HCT116 (cell line): ENCODE measurements around the gene CD22. TPM values are rescaled to one million over a fixed set of nuclear protein-coding genes. Genes with fewer than 3 reads are reported as not detected.

Experiments used
- ATAC-seq: fragments of 200-7000 bp; cut with Tn5 transposase; 2 replicates; pipeline ENCODE4 v1.9.1; 2020; ENCODE audit warnings: mild to moderate bottlenecking, moderate library complexity
- BruUV-seq: library from RNA; stranded (reverse); fragments of 400-500 nt; replicated peaks from 2 replicates; lab custom pipeline; 2021; lab: Mats Ljungman, UMichigan
- CTCF ChIA-PET: fragments of 300-600 bp; sonication (Branson Sonifier 250); formaldehyde crosslinking; loops from one replicate; lab custom pipeline; 2021; ENCODE audit warnings: antibody characterized with exemption; lab: Charles Lee
- POLR2A ChIA-PET: fragments of 300-600, 350-600 bp; sonication (Branson Sonifier 250); formaldehyde crosslinking; loops from one replicate; lab custom pipeline; 2021; ENCODE audit warnings: antibody characterized with exemption; lab: Charles Lee
- RAD21 ChIA-PET, 2 experiments: fragments of 300-600 bp; sonication (Branson Sonifier 250); formaldehyde crosslinking; loops; one replicate each; lab custom pipeline; 2023; ENCODE audit warnings: low total read pairs in 2 of 2; ENCODE audit not compliant: uncharacterized antibody in 2 of 2, unreplicated experiment in 2 of 2, low non-redundant PET in 1 of 2; lab: Charles Lee
- DNase-seq: peaks from one replicate; pipeline ENCODE4 v3.0.0-alpha.2; 2010; ENCODE audit warnings: low read depth, low spot score
- H2AFZ ChIP-seq: fragments of 200-600 bp; shearing (Covaris generic), sonication (generic); 2 replicates; pipeline ENCODE4 v1.6.1; 2017; ENCODE audit warnings: low read depth, mixed run types, mixed read lengths, antibody characterized with exemption, low read length; ENCODE audit not compliant: poor library complexity, severe bottlenecking
- H3K27ac ChIP-seq: 2 replicates; pipeline ENCODE4 v1.5.1; 2012; ENCODE audit warnings: low read depth, low read length
- H3K27me3 ChIP-seq: fragments of 200-600 bp; sonication (generic); 2 replicates; pipeline ENCODE4 v1.6.1; 2016; ENCODE audit warnings: mixed run types, low read length, mixed read lengths; ENCODE audit not compliant: insufficient read depth
- H3K36me3 ChIP-seq, 2 experiments: fragments of 200-500 bp in 1 of 2; fragments of 200-600 bp in 1 of 2; sonication (Bioruptor generic) in 1 of 2; sonication (generic) in 1 of 2; 2 replicates each; pipeline versions ENCODE4 v1.5.1 to v1.6.1; 2014 to 2016; ENCODE audit warnings: low read length in 2 of 2, inconsistent platforms in 1 of 2, mixed read lengths in 1 of 2, mixed run types in 1 of 2; ENCODE audit not compliant: insufficient read depth in 2 of 2, control insufficient read depth in 1 of 2
- H3K4me1 ChIP-seq, 2 experiments: fragments of 200-600 bp in 1 of 2; sonication (generic) in 1 of 2; 2 replicates each; pipeline versions ENCODE4 v1.5.1 to v1.6.1; 2012 to 2017; ENCODE audit warnings: low read length in 2 of 2, inconsistent platforms in 1 of 2, mild to moderate bottlenecking in 1 of 2, mixed read lengths in 1 of 2, mixed run types in 1 of 2, moderate library complexity in 1 of 2; ENCODE audit not compliant: insufficient read depth in 2 of 2, control insufficient read depth in 1 of 2
- H3K4me2 ChIP-seq: fragments of 200-600 bp; sonication (generic); 2 replicates; pipeline ENCODE4 v1.6.1; 2017; ENCODE audit warnings: mixed run types, low read length, mixed read lengths
- H3K4me3 ChIP-seq, 2 experiments: fragments of 200-600 bp in 1 of 2; sonication (generic) in 1 of 2; replicated peaks in 1 of 2; 2 replicates each; pipeline ENCODE4 v1.5.1; 2011 to 2016; ENCODE audit warnings: low read length in 2 of 2, control low read depth in 1 of 2, low read depth in 1 of 2, mild to moderate bottlenecking in 1 of 2, mixed read lengths in 1 of 2, mixed run types in 1 of 2
- H3K79me2 ChIP-seq: fragments of 200-600 bp; sonication (generic); 2 replicates; pipeline ENCODE4 v1.6.1; 2017; ENCODE audit warnings: mild to moderate bottlenecking, mixed run types, low read length, moderate library complexity, mixed read lengths; ENCODE audit not compliant: insufficient read depth
- H3K9ac ChIP-seq: fragments of 200-600 bp; sonication (generic); 2 replicates; pipeline ENCODE4 v1.6.1; 2016; ENCODE audit warnings: low read length, mixed read lengths
- H3K9me2 ChIP-seq: fragments of 200-600 bp; sonication (generic), shearing (Covaris generic); 2 replicates; pipeline ENCODE4 v1.6.1; 2017; ENCODE audit warnings: mixed run types, mild to moderate bottlenecking, moderate library complexity; ENCODE audit not compliant: insufficient read depth
- H3K9me3 ChIP-seq, 2 experiments: fragments of 200-500 bp in 1 of 2; fragments of 200-600 bp in 1 of 2; sonication (Bioruptor generic) in 1 of 2; sonication (generic) in 1 of 2; 2 replicates each; pipeline ENCODE4 v1.6.1; 2014 to 2017; ENCODE audit warnings: low read length in 2 of 2, mixed read lengths in 2 of 2, inconsistent platforms in 1 of 2, low read depth in 1 of 2, mild to moderate bottlenecking in 1 of 2, mixed run types in 1 of 2, moderate library complexity in 1 of 2; ENCODE audit not compliant: control insufficient read depth in 1 of 2, insufficient read depth in 1 of 2
- H4K20me1 ChIP-seq: fragments of 200-600 bp; sonication (generic), shearing (Covaris generic); 2 replicates; pipeline ENCODE4 v1.6.1; 2017; ENCODE audit warnings: mixed run types, mild to moderate bottlenecking, moderate library complexity; ENCODE audit not compliant: insufficient read depth
- ATF3 ChIP-seq: IDR thresholded peaks from 2 replicates; pipeline ENCODE4 v1.6.1; 2012
- CBX3 ChIP-seq: IDR thresholded peaks from 2 replicates; pipeline ENCODE4 v1.6.1; 2012; ENCODE audit warnings: low read depth
- CEBPB ChIP-seq: IDR thresholded peaks from 2 replicates; pipeline ENCODE4 v1.6.1; 2012; ENCODE audit warnings: low read depth
- EGR1 ChIP-seq: IDR thresholded peaks from 2 replicates; pipeline ENCODE4 v1.6.1; 2012; ENCODE audit warnings: low read depth
- ELF1 ChIP-seq: IDR thresholded peaks from 2 replicates; pipeline ENCODE4 v1.6.1; 2012; ENCODE audit warnings: low read depth, borderline replicate concordance
- EZH2 ChIP-seq: fragments of 200-600 bp; sonication (generic); IDR thresholded peaks from 2 replicates; pipeline ENCODE4 v1.6.1; 2017; ENCODE audit warnings: antibody characterized with exemption, mixed run types
- EZH2phosphoT487 ChIP-seq: fragments of 200-600 bp; IDR thresholded peaks from 2 replicates; pipeline ENCODE4 v1.6.1; 2018; ENCODE audit warnings: antibody characterized with exemption, borderline replicate concordance
- FOSL1 ChIP-seq: IDR thresholded peaks from 2 replicates; pipeline ENCODE4 v1.6.1; 2012; ENCODE audit warnings: low read depth
- JUND ChIP-seq: IDR thresholded peaks from 2 replicates; pipeline ENCODE4 v1.6.1; 2012
- MAX ChIP-seq: IDR thresholded peaks from 2 replicates; pipeline ENCODE4 v1.6.1; 2012
- POLR2A ChIP-seq: IDR thresholded peaks from 2 replicates; pipeline ENCODE4 v1.7.0; 2011; ENCODE audit warnings: borderline replicate concordance; ENCODE audit not compliant: insufficient read depth, insufficient read length; ENCODE audit errors: extremely low read depth
- POLR2AphosphoS5 ChIP-seq: IDR thresholded peaks from 2 replicates; pipeline ENCODE4 v1.6.1; 2011; ENCODE audit warnings: mild to moderate bottlenecking, low read depth, low read length, moderate library complexity
- REST ChIP-seq: IDR thresholded peaks from 2 replicates; pipeline ENCODE4 v1.6.1; 2012; ENCODE audit warnings: low read depth
- SIN3A ChIP-seq: IDR thresholded peaks from 2 replicates; pipeline ENCODE4 v1.6.1; 2012; ENCODE audit warnings: low read depth
- SP1 ChIP-seq: IDR thresholded peaks from 2 replicates; pipeline ENCODE4 v1.6.1; 2012; ENCODE audit warnings: low read depth
- SRF ChIP-seq: IDR thresholded peaks from 2 replicates; pipeline ENCODE4 v1.6.1; 2012; ENCODE audit warnings: low read depth
- TCF7L2 ChIP-seq: IDR thresholded peaks from 2 replicates; pipeline ENCODE4 v1.7.0; 2011; ENCODE audit warnings: borderline replicate concordance, inconsistent platforms; ENCODE audit not compliant: insufficient read depth, insufficient read length; ENCODE audit errors: extremely low read depth
- ZBTB33 ChIP-seq: IDR thresholded peaks from 2 replicates; pipeline ENCODE4 v1.6.1; 2011; ENCODE audit warnings: mild to moderate bottlenecking, low read length, moderate library complexity; ENCODE audit not compliant: insufficient replicate concordance; ENCODE audit errors: extremely low read depth
- ZFX ChIP-seq: fragments of 450-650 bp; IDR thresholded peaks from 2 replicates; pipeline ENCODE4 v1.6.1; 2017
- ZNF274 ChIP-seq: fragments of 200-500 bp; sonication (Bioruptor generic); IDR thresholded peaks from 2 replicates; pipeline ENCODE4 v1.6.1; 2014; ENCODE audit warnings: mild to moderate bottlenecking, low read depth, low read length, inconsistent platforms
- intact Hi-C: fragments of 100-400 bp; cut with micrococcal nuclease; formaldehyde crosslinking; loops from 2 replicates; pipeline ENCODE4 v1.10.0; 2022
- total RNA-seq: library from RNA; stranded (reverse); gene quantifications from one replicate; pipeline ENCODE4 v1.2.1, GENCODE V29; 2021; ENCODE audit not compliant: unreplicated experiment

The CD22 gene
- total RNA-seq, 1 experiment from 2014 or later: 7.0 TPM

GRCh38 chr19:35362261-35363000 lies 33.4 kb downstream of the CD22 start:
- POLR2A ChIA-PET: no interaction called here

More at GRCh38 chr19:35362261-35363000, 33.4 kb downstream of the CD22 start:
- CTCF ChIA-PET: no interaction called here
- no peaks in the 10 kb centered on the region for H3K4me1 ChIP-seq
- H4K20me1 ChIP-seq: no peaks in the 10 kb centered on the region
- intact Hi-C loops: no loop called here
- peaks cover 4% of the 10 kb centered on the region for H3K27me3 ChIP-seq
- H2AFZ ChIP-seq: no peak overlapping the region
- H3K9me2 ChIP-seq: no peaks in the 10 kb centered on the region
- no TSS peak for BruUV-seq
- ATAC-seq (no peak), DNase-seq (no peak)
- H3K4me2 ChIP-seq: no peak overlapping the region
- TF ChIP-seq JUND (no peak), POLR2AphosphoS5 (no peak), ELF1 (no peak), ZBTB33 (no peak), FOSL1 (no peak), SIN3A (no peak), CBX3 (no peak), EZH2 (no peak), EZH2phosphoT487 (no peak), ATF3 (no peak), ZNF274 (no peak), ZFX (no peak), SP1 (no peak), MAX (no peak), SRF (no peak), CEBPB (no peak), TCF7L2 (no peak), REST (no peak), POLR2A (no peak), EGR1 (no peak)
- H3K9ac ChIP-seq: no peak overlapping the region
- no peaks in the 10 kb centered on the region for H3K9me3 ChIP-seq
- H3K79me2 ChIP-seq: no peaks in the 10 kb centered on the region
- H3K27ac ChIP-seq: no peak overlapping the region
- no peak overlapping the region for H3K4me3 ChIP-seq
- H3K36me3 ChIP-seq: no peaks in the 10 kb centered on the region
- RAD21 ChIA-PET: no interaction called here
